Measurements from ENCODE around the gene MAGI2. TPM values are rescaled to one million over a fixed set of nuclear protein-coding genes. Genes with fewer than 3 reads are reported as not detected.
A peak's percentile ranks its signal among the peaks of the same experiment; 100 is the strongest.

MAGI2 gene
- total RNA-seq, 1 donor = 18.8 TPM

DNA sequence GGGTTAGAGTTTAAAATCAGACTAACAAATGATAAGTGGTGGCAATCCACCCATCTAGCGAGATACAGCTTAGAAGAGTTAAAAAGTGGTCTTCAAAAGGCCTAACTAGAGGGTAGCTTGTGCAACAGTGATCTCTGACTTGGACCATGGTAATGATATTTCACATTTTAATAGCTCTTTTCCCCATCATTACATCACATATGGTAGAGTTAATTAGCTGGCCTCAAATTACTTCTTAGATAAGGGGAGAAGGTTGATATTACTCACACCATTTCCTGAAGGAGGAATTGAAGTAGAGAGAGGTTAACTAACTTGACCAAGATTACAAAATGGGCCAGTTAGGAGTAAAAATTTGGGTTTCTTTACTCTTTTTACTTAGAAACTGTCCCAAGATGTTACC lies 1431.3 kb downstream of the MAGI2 start:
- Histone ChIP-seq H4K20me1 (ENCODE audit: insufficient read depth, low read length) (no peaks in the 10 kb centered on the region), H3K79me2 (ENCODE audit: insufficient read depth, low read length) (no peaks in the 10 kb centered on the region), H3K27me3 (ENCODE audit: insufficient read depth, low read length) (peaks cover 17% of the 10 kb centered on the region), H2AFZ (ENCODE audit: low read length) (no peak overlapping the region), H3K4me1 (ENCODE audit: insufficient read depth, low read length) (peaks cover 21% of the 10 kb centered on the region), H3K4me2 (ENCODE audit: insufficient read depth, low read length) (no peak overlapping the region), H3K27ac (ENCODE audit: low read depth, low read length) (no peak overlapping the region), H3K9me3 (ENCODE audit: low read depth, low read length) (no peaks in the 10 kb centered on the region), H3K4me3 (ENCODE audit: insufficient read depth, low read length) (no peak overlapping the region), H3K36me3 (ENCODE audit: insufficient read depth, low read length) (no peaks in the 10 kb centered on the region)
- no peak for DNase-seq (ENCODE audit: insufficient read length, low spot score, missing footprints)
- no peak for TF ChIP-seq CTCF (IDR thresholded peaks at IDR 0.05; ENCODE audit: extremely low read depth, low read depth, low read length)

GRCh38 chr7:78020874-78021249 lies 1432.6 kb downstream of the MAGI2 start:
- Histone ChIP-seq H4K20me1 (ENCODE audit: insufficient read depth, low read length) (no peaks in the 10 kb centered on the region), H3K4me3 (ENCODE audit: insufficient read depth, low read length) (no peak overlapping the region), H3K27ac (ENCODE audit: low read depth, low read length) (no peak overlapping the region), H2AFZ (ENCODE audit: low read length) (no peak overlapping the region), H3K9me3 (ENCODE audit: low read depth, low read length) (no peaks in the 10 kb centered on the region), H3K79me2 (ENCODE audit: insufficient read depth, low read length) (no peaks in the 10 kb centered on the region), H3K4me1 (ENCODE audit: insufficient read depth, low read length) (peaks cover 21% of the 10 kb centered on the region), H3K27me3 (ENCODE audit: insufficient read depth, low read length) (peaks cover 12% of the 10 kb centered on the region), H3K4me2 (ENCODE audit: insufficient read depth, low read length) (peak overlapping the region; percentile 77), H3K36me3 (ENCODE audit: insufficient read depth, low read length) (no peaks in the 10 kb centered on the region)
- TF ChIP-seq CTCF (IDR thresholded peaks at IDR 0.05; ENCODE audit: extremely low read depth, low read depth, low read length) = no peak
- DNase-seq (ENCODE audit: insufficient read length, low spot score, missing footprints) = no peak

- H3K4me3 ChIP-seq (ENCODE audit: insufficient read depth, low read length) = peak overlapping the region; percentile 74
- no peaks in the 10 kb centered on the region for H3K36me3 ChIP-seq (ENCODE audit: insufficient read depth, low read length)
- no peaks in the 10 kb centered on the region for H3K9me3 ChIP-seq (ENCODE audit: low read depth, low read length)
- no peaks in the 10 kb centered on the region for H3K79me2 ChIP-seq (ENCODE audit: insufficient read depth, low read length)
- TF ChIP-seq CTCF (IDR thresholded peaks at IDR 0.05; ENCODE audit: extremely low read depth, low read depth, low read length) = peak; percentile 79
- DNase-seq (ENCODE audit: insufficient read length, low spot score, missing footprints) = peak; percentile 94
- no peaks in the 10 kb centered on the region for H4K20me1 ChIP-seq (ENCODE audit: insufficient read depth, low read length)
- peak overlapping the region; percentile 77 for H3K4me2 ChIP-seq (ENCODE audit: insufficient read depth, low read length)
- H3K27ac ChIP-seq (ENCODE audit: low read depth, low read length) = peak overlapping the region; percentile 40
- H3K27me3 ChIP-seq (ENCODE audit: insufficient read depth, low read length) = peaks cover 12% of the 10 kb centered on the region
- peaks cover 21% of the 10 kb centered on the region for H3K4me1 ChIP-seq (ENCODE audit: insufficient read depth, low read length)
- H2AFZ ChIP-seq (ENCODE audit: low read length) = peak overlapping the region; percentile 72
Observed at GRCh38 chr7:78020136-78020873, 1433.2 kb downstream of the MAGI2 start.

- Histone ChIP-seq H3K36me3 (ENCODE audit: insufficient read depth, low read length) (no peaks in the 10 kb centered on the region), H3K27ac (ENCODE audit: low read depth, low read length) (peak overlapping the region; percentile 60), H3K9me3 (ENCODE audit: low read depth, low read length) (no peaks in the 10 kb centered on the region), H4K20me1 (ENCODE audit: insufficient read depth, low read length) (no peaks in the 10 kb centered on the region), H2AFZ (ENCODE audit: low read length) (peak overlapping the region; percentile 90), H3K79me2 (ENCODE audit: insufficient read depth, low read length) (no peaks in the 10 kb centered on the region), H3K27me3 (ENCODE audit: insufficient read depth, low read length) (peaks cover 12% of the 10 kb centered on the region), H3K4me3 (ENCODE audit: insufficient read depth, low read length) (peak overlapping the region; percentile 74), H3K4me2 (ENCODE audit: insufficient read depth, low read length) (peak overlapping the region; percentile 77), H3K4me1 (ENCODE audit: insufficient read depth, low read length) (peaks cover 21% of the 10 kb centered on the region)
- TF ChIP-seq CTCF (IDR thresholded peaks at IDR 0.05; ENCODE audit: extremely low read depth, low read depth, low read length) = no peak
- peak; percentile 97 for DNase-seq (ENCODE audit: insufficient read length, low spot score, missing footprints)
Observed at GRCh38 chr7:78019447-78020135, 1433.9 kb downstream of the MAGI2 start.

All from osteoblast (primary cell).